Osteocyte (in vitro differentiated cells): ENCODE results near the gene TDRD9. TPM values are rescaled to one million over a fixed set of nuclear protein-coding genes. Genes with fewer than 3 reads are reported as not detected.

ENCODE experiments used
- DNase-seq: peaks from one replicate; pipeline ENCODE4 v3.0.0; 2021; ENCODE audit warnings: mixed read lengths; ENCODE audit not compliant: unreplicated experiment; ENCODE audit errors: extremely low spot score
- H3K27ac Mint-ChIP-seq: one replicate; pipeline ENCODE4 v1.8.0; 2021; ENCODE audit warnings: mild to moderate bottlenecking, mixed read lengths; ENCODE audit not compliant: unreplicated experiment
- H3K27me3 Mint-ChIP-seq: one replicate; pipeline ENCODE4 v1.8.0; 2021; ENCODE audit warnings: mixed read lengths; ENCODE audit not compliant: unreplicated experiment
- H3K36me3 Mint-ChIP-seq: one replicate; pipeline ENCODE4 v1.8.0; 2021; ENCODE audit warnings: mixed read lengths; ENCODE audit not compliant: unreplicated experiment
- H3K4me1 Mint-ChIP-seq: one replicate; pipeline ENCODE4 v1.8.0; 2021; ENCODE audit warnings: mixed read lengths; ENCODE audit not compliant: unreplicated experiment
- H3K4me3 Mint-ChIP-seq: one replicate; pipeline ENCODE4 v1.8.0; 2021; ENCODE audit warnings: mild to moderate bottlenecking, moderate library complexity, mixed read lengths; ENCODE audit not compliant: unreplicated experiment
- H3K9me3 Mint-ChIP-seq: one replicate; pipeline ENCODE4 v1.8.0; 2021; ENCODE audit warnings: mixed read lengths; ENCODE audit not compliant: unreplicated experiment
- CTCF ChIP-seq: fragments of 200-600 bp; sonication (generic); IDR thresholded peaks from 2 replicates; pipeline ENCODE4 v1.5.0; 2021; ENCODE audit warnings: antibody characterized with exemption, mild to moderate bottlenecking, moderate library complexity
- total RNA-seq: library from RNA; stranded (reverse); gene quantifications from 2 replicates; pipeline ENCODE4 v1.2.1, GENCODE V29; 2021

TDRD9 gene
- total RNA-seq, 1 donor from 2014 or later: not detected

DNA sequence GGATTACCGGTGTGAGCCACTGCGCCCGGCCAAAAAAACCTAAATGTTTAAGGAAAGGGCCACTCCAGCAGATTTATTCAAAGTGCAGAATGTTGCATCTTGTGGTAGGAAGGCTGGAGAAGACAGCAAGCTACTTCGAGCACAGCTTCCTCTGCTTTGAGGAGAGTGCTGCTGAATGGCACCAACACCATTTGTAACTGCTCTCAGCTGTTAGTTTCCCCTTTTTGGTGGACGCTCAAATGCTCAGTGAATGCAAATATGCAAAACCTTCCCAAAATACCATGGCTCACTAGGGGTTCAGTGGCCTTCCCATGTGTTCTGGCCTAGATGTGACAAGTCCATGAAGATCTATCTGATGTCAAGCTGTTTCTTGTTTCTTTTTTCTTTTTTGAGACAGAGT is 2.9 kb upstream of the TDRD9 start:
- no peak for DNase-seq
- Mint-ChIP-seq H3K27me3 (peaks cover 11% of the 10 kb centered on the region), H3K9me3 (no peaks in the 10 kb centered on the region), H3K4me1 (peaks cover 8% of the 10 kb centered on the region), H3K27ac (no peak overlapping the region), H3K36me3 (no peaks in the 10 kb centered on the region), H3K4me3 (no peak overlapping the region)
- TF ChIP-seq CTCF: no peak

GRCh38 chr14:103927566-103927965 is 690 bp upstream of the TDRD9 start:
- DNase-seq: no peak
- Mint-ChIP-seq H3K4me3 (no peak overlapping the region), H3K36me3 (no peaks in the 10 kb centered on the region), H3K9me3 (no peaks in the 10 kb centered on the region), H3K27ac (no peak overlapping the region), H3K27me3 (peaks cover 21% of the 10 kb centered on the region), H3K4me1 (no peaks in the 10 kb centered on the region)
- TF ChIP-seq CTCF: no peak

DNA sequence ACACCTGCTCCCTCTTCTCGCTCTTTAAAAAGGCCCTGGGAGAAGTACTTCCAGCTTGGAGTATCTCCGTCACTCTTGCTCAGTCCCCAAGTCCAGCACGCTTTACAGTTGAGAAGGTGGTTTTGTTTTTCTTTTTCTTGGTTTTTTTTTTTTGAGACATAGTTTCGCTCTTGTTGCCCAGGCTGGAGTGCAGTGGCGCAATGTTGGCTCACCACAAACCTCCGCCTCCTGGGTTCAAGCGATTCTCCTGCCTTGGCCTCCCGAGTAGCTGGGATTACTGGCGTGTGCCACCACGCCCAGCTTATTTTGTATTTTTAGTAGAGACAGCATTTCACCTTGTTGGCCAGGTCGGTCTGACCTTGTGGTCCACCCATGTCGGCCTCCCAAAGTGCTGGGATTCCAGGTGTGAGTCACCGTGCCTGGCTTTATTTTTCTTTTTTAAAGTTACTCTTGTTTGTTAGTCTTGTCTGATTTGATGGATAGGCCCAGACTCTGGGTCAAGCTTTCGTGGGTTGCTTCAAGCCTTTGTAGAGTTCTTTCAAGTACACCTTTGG is 1.9 kb downstream of the TDRD9 start:
- no peak for TF ChIP-seq CTCF
- Mint-ChIP-seq H3K36me3 (no peaks in the 10 kb centered on the region), H3K27me3 (peaks cover 27% of the 10 kb centered on the region), H3K4me3 (no peak overlapping the region), H3K9me3 (no peaks in the 10 kb centered on the region), H3K4me1 (no peaks in the 10 kb centered on the region), H3K27ac (no peak overlapping the region)
- peak; percentile 34 for DNase-seq

GRCh38 chr14:103931422-103931821 is 3.2 kb downstream of the TDRD9 start:
- no peaks in the 10 kb centered on the region for H3K36me3 Mint-ChIP-seq
- H3K9me3 Mint-ChIP-seq: no peaks in the 10 kb centered on the region
- no peak for TF ChIP-seq CTCF
- DNase-seq: no peak
- no peak overlapping the region for H3K27ac Mint-ChIP-seq
- peaks cover 32% of the 10 kb centered on the region for H3K27me3 Mint-ChIP-seq
- H3K4me1 Mint-ChIP-seq: no peaks in the 10 kb centered on the region
- H3K4me3 Mint-ChIP-seq: no peak overlapping the region

- Mint-ChIP-seq H3K27ac (no peak overlapping the region), H3K4me3 (no peak overlapping the region), H3K27me3 (peaks cover 40% of the 10 kb centered on the region), H3K4me1 (no peaks in the 10 kb centered on the region), H3K36me3 (no peaks in the 10 kb centered on the region), H3K9me3 (no peaks in the 10 kb centered on the region)
- no peak for DNase-seq
- no peak for TF ChIP-seq CTCF
Measured at GRCh38 chr14:103932791-103933490, 4.7 kb downstream of the TDRD9 start.
